Activated CD8-positive, alpha-beta memory T cell treated with anti-CD3 and anti-CD28 coated beads, Interleukin-2, amount 10 ng/mL, durations not matched to agents 7 days and 5 days (primary cell): ENCODE results near the gene ADCYAP1R1. TPM values are rescaled to one million over a fixed set of nuclear protein-coding genes. Genes with fewer than 3 reads are reported as not detected.
"Not testable (repeated sequence)": the region's sequence is repeated elsewhere in the genome, so short reads cannot be mapped to it uniquely, and the experiment has no call there.

Experiments used
- ATAC-seq: fragments of 150-1000 bp; cut with Tn5 transposase; one replicate; pipeline ENCODE4 v1.10.0; 2021; ENCODE audit warnings: moderate library complexity
- CTCF ChIA-PET: fragments of 350-600 bp; sonication (Branson Sonifier 250); formaldehyde crosslinking; loops from one replicate; lab custom pipeline; 2021; ENCODE audit warnings: antibody characterized with exemption; lab: Charles Lee
- DNase-seq: peaks from one replicate; pipeline ENCODE4 v3.0.0-alpha.2; 2020
- H3K27ac Mint-ChIP-seq: one replicate; pipeline ENCODE4 v1.8.0; 2021; ENCODE audit warnings: mild to moderate bottlenecking, mixed read lengths
- H3K27me3 Mint-ChIP-seq: one replicate; pipeline ENCODE4 v1.8.0; 2021; ENCODE audit warnings: mixed read lengths
- H3K36me3 Mint-ChIP-seq: one replicate; pipeline ENCODE4 v1.8.0; 2021; ENCODE audit warnings: mild to moderate bottlenecking, mixed read lengths
- H3K4me1 Mint-ChIP-seq: one replicate; pipeline ENCODE4 v1.8.0; 2021; ENCODE audit warnings: mixed read lengths
- H3K4me3 Mint-ChIP-seq: one replicate; pipeline ENCODE4 v1.8.0; 2021; ENCODE audit warnings: mild to moderate bottlenecking, moderate library complexity, mixed read lengths
- H3K9me3 Mint-ChIP-seq: one replicate; pipeline ENCODE4 v1.8.0; 2022; ENCODE audit warnings: low read depth, mixed read lengths
- total RNA-seq, 2 experiments: library from RNA; stranded (reverse); gene quantifications; one replicate each; pipeline ENCODE4 v1.2.3, GENCODE V29; 2021

Gene ADCYAP1R1
- total RNA-seq, 2 experiments from 2014 or later = not detected

GRCh38 chr7:31134246-31135188, 82.4 kb downstream of the ADCYAP1R1 start:
- H3K4me3 Mint-ChIP-seq = no peak overlapping the region
- peaks cover 3% of the 10 kb centered on the region for H3K27me3 Mint-ChIP-seq
- ATAC-seq (peak; percentile 70), DNase-seq (peak; percentile 61)
- no peaks in the 10 kb centered on the region for H3K36me3 Mint-ChIP-seq
- CTCF ChIA-PET = interaction anchor here (0.6 to 7.5 kb wide), 23 partner anchors 8 to 358 kb away, joined by 3 to 64 read pairs (median 3); no protein-coding TSS in a partner anchor
- peaks cover 2% of the 10 kb centered on the region for H3K4me1 Mint-ChIP-seq
- H3K9me3 Mint-ChIP-seq = no peaks in the 10 kb centered on the region
- H3K27ac Mint-ChIP-seq = no peak overlapping the region

- no peaks in the 10 kb centered on the region for H3K36me3 Mint-ChIP-seq
- peaks cover 2% of the 10 kb centered on the region for H3K4me1 Mint-ChIP-seq
- DNase-seq = no peak
- CTCF ChIA-PET = interaction anchor here (1.8 to 7.5 kb wide), 2 partner anchors 14 to 154 kb away, joined by 6 to 64 read pairs; no protein-coding TSS in a partner anchor
- H3K4me3 Mint-ChIP-seq = no peak overlapping the region
- ATAC-seq = no peak
- H3K9me3 Mint-ChIP-seq = no peaks in the 10 kb centered on the region
- no peak overlapping the region for H3K27ac Mint-ChIP-seq
- peaks cover 8% of the 10 kb centered on the region for H3K27me3 Mint-ChIP-seq
These were observed 85.1 kb downstream of the ADCYAP1R1 start for GRCh38 chr7:31137234-31137633.

- no peak overlapping the region for H3K27ac Mint-ChIP-seq
- CTCF ChIA-PET = no interaction called here
These were observed 93.2 kb downstream of the ADCYAP1R1 start for GRCh38 chr7:31145339-31145738.

GRCh38 chr7:31146030-31146429, 93.9 kb downstream of the ADCYAP1R1 start:
- Mint-ChIP-seq H3K36me3 (no peaks in the 10 kb centered on the region), H3K4me3 (no peak overlapping the region), H3K9me3 (no peaks in the 10 kb centered on the region), H3K27me3 (peaks cover 9% of the 10 kb centered on the region), H3K4me1 (no peaks in the 10 kb centered on the region), H3K27ac (no peak overlapping the region)
- ATAC-seq = no peak
- no peak for DNase-seq
- CTCF ChIA-PET = no interaction called here

More at GRCh38 chr7:31145339-31145738, 93.2 kb downstream of the ADCYAP1R1 start:
- H3K36me3 Mint-ChIP-seq = no peaks in the 10 kb centered on the region
- H3K4me3 Mint-ChIP-seq = no peak overlapping the region
- DNase-seq (no peak), ATAC-seq (no peak)
- H3K9me3 Mint-ChIP-seq = no peaks in the 10 kb centered on the region
- no peaks in the 10 kb centered on the region for H3K4me1 Mint-ChIP-seq
- H3K27me3 Mint-ChIP-seq = peaks cover 12% of the 10 kb centered on the region

GRCh38 chr7:31146538-31146937, 94.4 kb downstream of the ADCYAP1R1 start:
- no peaks in the 10 kb centered on the region for H3K36me3 Mint-ChIP-seq
- H3K9me3 Mint-ChIP-seq = no peaks in the 10 kb centered on the region
- peaks cover 9% of the 10 kb centered on the region for H3K27me3 Mint-ChIP-seq
- DNase-seq = no peak
- H3K4me3 Mint-ChIP-seq = no peak overlapping the region
- CTCF ChIA-PET = no interaction called here
- ATAC-seq = no peak
- H3K4me1 Mint-ChIP-seq = no peaks in the 10 kb centered on the region
- H3K27ac Mint-ChIP-seq = no peak overlapping the region

GRCh38 chr7:31151849-31152248, 99.7 kb downstream of the ADCYAP1R1 start:
- no peaks in the 10 kb centered on the region for H3K4me1 Mint-ChIP-seq
- no peak for DNase-seq
- H3K27ac Mint-ChIP-seq = no peak overlapping the region
- H3K4me3 Mint-ChIP-seq = no peak overlapping the region
- H3K9me3 Mint-ChIP-seq = no peaks in the 10 kb centered on the region
- H3K27me3 Mint-ChIP-seq = no peaks in the 10 kb centered on the region
- CTCF ChIA-PET = no interaction called here
- no peaks in the 10 kb centered on the region for H3K36me3 Mint-ChIP-seq
- ATAC-seq = no peak

- CTCF ChIA-PET, H3K27ac Mint-ChIP-seq, H3K4me1 Mint-ChIP-seq, H3K4me3 Mint-ChIP-seq, H3K27me3 Mint-ChIP-seq, H3K36me3 Mint-ChIP-seq, ATAC-seq, DNase-seq, H3K9me3 Mint-ChIP-seq: not testable (repeated sequence)
These were observed 101.2 kb downstream of the ADCYAP1R1 start for GRCh38 chr7:31153318-31153717.

GRCh38 chr7:31160941-31161340, 108.8 kb downstream of the ADCYAP1R1 start:
- H3K27me3 Mint-ChIP-seq = no peaks in the 10 kb centered on the region
- CTCF ChIA-PET = no interaction called here

More at GRCh38 chr7:31160941-31161340, 108.8 kb downstream of the ADCYAP1R1 start:
- H3K27ac Mint-ChIP-seq = no peak overlapping the region
- H3K36me3 Mint-ChIP-seq = no peaks in the 10 kb centered on the region
- H3K4me3 Mint-ChIP-seq = no peak overlapping the region
- ATAC-seq = no peak
- no peaks in the 10 kb centered on the region for H3K4me1 Mint-ChIP-seq
- no peak for DNase-seq
- H3K9me3 Mint-ChIP-seq = no peaks in the 10 kb centered on the region

Other genes starting within 250 kb of the ADCYAP1R1 start
- under 1 TPM in 1 of 2 experiments, not detected in 1; 0.15 TPM for gene AQP1, start 140.5 kb upstream of the ADCYAP1R1 start, total RNA-seq
- not detected for gene GHRHR, start 88.4 kb upstream of the ADCYAP1R1 start, total RNA-seq